Measurements from ENCODE around the gene PPARA.

The PPARA gene

DNA sequence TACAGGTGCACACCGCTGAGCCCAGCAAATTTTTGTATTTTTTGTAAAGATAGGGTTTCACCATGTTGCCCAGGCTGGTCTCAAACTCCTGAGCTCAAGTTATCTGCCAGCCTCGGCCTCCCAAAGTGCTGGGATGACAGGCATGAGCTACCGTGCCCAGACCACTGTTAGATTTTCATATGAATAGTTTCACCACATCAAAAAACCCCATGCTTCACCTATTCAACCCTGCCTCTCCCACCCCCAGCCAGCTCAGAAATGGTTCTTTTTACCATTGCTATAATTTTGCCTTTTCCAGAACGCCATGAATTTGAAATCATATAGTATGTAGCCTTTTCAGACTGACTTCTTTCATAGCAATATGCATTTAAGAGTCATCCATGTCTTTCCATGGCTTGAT lies 61.9 kb downstream of the PPARA start:
- Histone ChIP-seq H3K27ac (ENCODE audit: low read length) (no peak overlapping the region), H3K9me3 (ENCODE audit: control insufficient read depth in 1 of 2, low read length in 2 of 2) (peaks cover 0 to 11% of the 10 kb centered on the region in 2 donors), H3K36me3 (ENCODE audit: control insufficient read depth in 1 of 2, insufficient read depth in 2 of 2, low read length in 2 of 2) (peaks cover 16 to 49% of the 10 kb centered on the region in 2 donors), H3K27me3 (ENCODE audit: low read depth, low read length) (no peaks in the 10 kb centered on the region), H3K4me3 (ENCODE audit: low read depth in 1 of 2, low read length in 2 of 2) (no peak overlapping the region), H3K4me1 (ENCODE audit: control insufficient read depth in 1 of 2, insufficient read depth in 2 of 2, low read length in 2 of 2) (no peaks in the 10 kb centered on the region)

DNA sequence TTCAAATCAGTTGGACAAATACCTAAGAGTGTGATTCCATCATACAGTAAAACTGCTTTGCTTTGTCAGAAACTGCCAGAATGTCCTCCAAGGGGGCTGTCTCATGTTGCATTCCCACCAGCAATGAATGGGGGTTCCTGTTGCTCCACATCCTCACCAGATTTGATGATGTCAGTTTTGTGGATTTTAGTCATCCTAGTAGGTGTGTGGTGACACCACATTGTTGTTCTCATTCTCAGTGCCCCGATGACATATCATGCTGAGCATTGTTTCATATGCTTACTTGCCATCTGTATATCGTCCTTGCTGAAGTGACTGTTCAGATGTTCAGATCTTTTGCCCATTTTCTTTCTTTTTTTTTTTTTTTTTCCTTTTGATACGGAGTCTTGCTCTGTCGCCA lies 62.7 kb downstream of the PPARA start:
- Histone ChIP-seq H3K36me3 (ENCODE audit: control insufficient read depth in 1 of 2, insufficient read depth in 2 of 2, low read length in 2 of 2) (peaks cover 18 to 48% of the 10 kb centered on the region in 2 donors), H3K4me1 (ENCODE audit: control insufficient read depth in 1 of 2, insufficient read depth in 2 of 2, low read length in 2 of 2) (no peaks in the 10 kb centered on the region), H3K9me3 (ENCODE audit: control insufficient read depth in 1 of 2, low read length in 2 of 2) (peaks cover 0 to 11% of the 10 kb centered on the region in 2 donors), H3K27me3 (ENCODE audit: low read depth, low read length) (no peaks in the 10 kb centered on the region), H3K27ac (ENCODE audit: low read length) (no peak overlapping the region), H3K4me3 (ENCODE audit: low read depth in 1 of 2, low read length in 2 of 2) (no peak overlapping the region)

DNA sequence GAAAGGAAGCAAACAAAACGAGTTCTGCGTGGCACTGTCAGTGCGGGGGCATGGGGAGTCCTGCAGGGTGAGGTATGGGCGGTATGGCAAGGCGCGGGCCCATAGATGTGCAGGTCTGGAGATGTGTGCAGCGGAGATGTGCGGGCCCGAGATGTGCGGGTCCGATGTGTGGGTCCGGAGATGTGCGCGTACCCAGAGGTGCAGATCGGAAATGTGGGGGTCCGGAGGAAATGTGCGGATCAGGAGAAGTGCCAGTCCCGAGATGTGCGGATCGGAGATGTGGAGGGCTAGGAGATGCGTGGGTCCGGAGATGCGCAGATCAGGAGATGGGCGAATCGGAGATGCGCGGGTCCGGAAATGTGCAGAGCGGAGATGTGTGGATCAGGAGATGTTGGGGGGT lies 63.8 kb downstream of the PPARA start:
- H3K36me3 ChIP-seq (ENCODE audit: control insufficient read depth in 1 of 2, insufficient read depth in 2 of 2, low read length in 2 of 2) = peaks cover 17 to 43% of the 10 kb centered on the region in 2 donors
- peaks cover 0 to 3% of the 10 kb centered on the region in 2 donors for H3K9me3 ChIP-seq (ENCODE audit: control insufficient read depth in 1 of 2, low read length in 2 of 2)
- H3K4me1 ChIP-seq (ENCODE audit: control insufficient read depth in 1 of 2, insufficient read depth in 2 of 2, low read length in 2 of 2) = no peaks in the 10 kb centered on the region
- no peak overlapping the region for H3K4me3 ChIP-seq (ENCODE audit: low read depth in 1 of 2, low read length in 2 of 2)
- no peak overlapping the region for H3K27ac ChIP-seq (ENCODE audit: low read length)
- H3K27me3 ChIP-seq (ENCODE audit: low read depth, low read length) = no peaks in the 10 kb centered on the region

- H3K27ac ChIP-seq (ENCODE audit: low read length) = no peak overlapping the region
- no peaks in the 10 kb centered on the region for H3K4me1 ChIP-seq (ENCODE audit: control insufficient read depth in 1 of 2, insufficient read depth in 2 of 2, low read length in 2 of 2)
- no peak overlapping the region for H3K4me3 ChIP-seq (ENCODE audit: low read depth in 1 of 2, low read length in 2 of 2)
- peaks cover 17 to 45% of the 10 kb centered on the region in 2 donors for H3K36me3 ChIP-seq (ENCODE audit: control insufficient read depth in 1 of 2, insufficient read depth in 2 of 2, low read length in 2 of 2)
- H3K9me3 ChIP-seq (ENCODE audit: control insufficient read depth in 1 of 2, low read length in 2 of 2) = no peaks in the 10 kb centered on the region
- no peaks in the 10 kb centered on the region for H3K27me3 ChIP-seq (ENCODE audit: low read depth, low read length)
Observed at GRCh38 chr22:46214616-46215015, 64.3 kb downstream of the PPARA start.

- H3K36me3 ChIP-seq (ENCODE audit: control insufficient read depth in 1 of 2, insufficient read depth in 2 of 2, low read length in 2 of 2) = peaks cover 30 to 53% of the 10 kb centered on the region in 2 donors
- H3K4me1 ChIP-seq (ENCODE audit: control insufficient read depth in 1 of 2, insufficient read depth in 2 of 2, low read length in 2 of 2) = no peaks in the 10 kb centered on the region
- no peak overlapping the region for H3K27ac ChIP-seq (ENCODE audit: low read length)
- no peak overlapping the region for H3K4me3 ChIP-seq (ENCODE audit: low read depth in 1 of 2, low read length in 2 of 2)
- H3K27me3 ChIP-seq (ENCODE audit: low read depth, low read length) = no peaks in the 10 kb centered on the region
- H3K9me3 ChIP-seq (ENCODE audit: control insufficient read depth in 1 of 2, low read length in 2 of 2) = no peaks in the 10 kb centered on the region
Observed at GRCh38 chr22:46219636-46220035, 69.3 kb downstream of the PPARA start.

DNA sequence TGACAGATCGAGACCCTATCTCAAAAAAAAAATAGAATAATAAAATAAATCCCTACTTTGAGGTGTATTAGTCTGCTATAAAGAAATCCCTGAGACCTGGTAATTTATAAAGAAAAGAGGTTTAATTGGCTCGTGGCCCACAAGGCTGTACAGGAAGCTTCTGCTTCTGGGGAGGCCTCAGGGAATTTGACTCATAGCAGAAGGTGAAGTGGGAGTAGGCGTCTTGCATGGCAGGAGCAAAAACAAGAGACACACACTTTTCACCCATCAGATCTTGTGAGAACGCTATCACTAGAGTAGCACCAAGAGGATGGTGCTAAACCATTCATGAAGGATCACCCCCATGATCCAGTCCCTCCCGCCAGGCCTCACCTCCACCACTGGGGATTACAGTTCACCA lies 70.6 kb downstream of the PPARA start:
- Histone ChIP-seq H3K4me3 (ENCODE audit: low read depth in 1 of 2, low read length in 2 of 2) (no peak overlapping the region), H3K36me3 (ENCODE audit: control insufficient read depth in 1 of 2, insufficient read depth in 2 of 2, low read length in 2 of 2) (peaks cover 30 to 44% of the 10 kb centered on the region in 2 donors), H3K4me1 (ENCODE audit: control insufficient read depth in 1 of 2, insufficient read depth in 2 of 2, low read length in 2 of 2) (no peaks in the 10 kb centered on the region), H3K27me3 (ENCODE audit: low read depth, low read length) (no peaks in the 10 kb centered on the region), H3K9me3 (ENCODE audit: control insufficient read depth in 1 of 2, low read length in 2 of 2) (no peaks in the 10 kb centered on the region), H3K27ac (ENCODE audit: low read length) (no peak overlapping the region)

GRCh38 chr22:46224044-46224897 lies 73.9 kb downstream of the PPARA start:
- no peak overlapping the region for H3K4me3 ChIP-seq (ENCODE audit: low read depth in 1 of 2, low read length in 2 of 2)
- no peaks in the 10 kb centered on the region for H3K4me1 ChIP-seq (ENCODE audit: control insufficient read depth in 1 of 2, insufficient read depth in 2 of 2, low read length in 2 of 2)
- no peak overlapping the region for H3K27ac ChIP-seq (ENCODE audit: low read length)
- H3K9me3 ChIP-seq (ENCODE audit: control insufficient read depth in 1 of 2, low read length in 2 of 2) = no peaks in the 10 kb centered on the region
- H3K36me3 ChIP-seq (ENCODE audit: control insufficient read depth in 1 of 2, insufficient read depth in 2 of 2, low read length in 2 of 2) = peaks cover 18 to 25% of the 10 kb centered on the region in 2 donors
- no peaks in the 10 kb centered on the region for H3K27me3 ChIP-seq (ENCODE audit: low read depth, low read length)

GRCh38 chr22:46224898-46225290 lies 74.6 kb downstream of the PPARA start:
- Histone ChIP-seq H3K27ac (ENCODE audit: low read length) (no peak overlapping the region), H3K36me3 (ENCODE audit: control insufficient read depth in 1 of 2, insufficient read depth in 2 of 2, low read length in 2 of 2) (peaks cover 12 to 19% of the 10 kb centered on the region in 2 donors), H3K4me3 (ENCODE audit: low read depth in 1 of 2, low read length in 2 of 2) (no peak overlapping the region), H3K9me3 (ENCODE audit: control insufficient read depth in 1 of 2, low read length in 2 of 2) (no peaks in the 10 kb centered on the region), H3K27me3 (ENCODE audit: low read depth, low read length) (no peaks in the 10 kb centered on the region), H3K4me1 (ENCODE audit: control insufficient read depth in 1 of 2, insufficient read depth in 2 of 2, low read length in 2 of 2) (no peaks in the 10 kb centered on the region)

DNA sequence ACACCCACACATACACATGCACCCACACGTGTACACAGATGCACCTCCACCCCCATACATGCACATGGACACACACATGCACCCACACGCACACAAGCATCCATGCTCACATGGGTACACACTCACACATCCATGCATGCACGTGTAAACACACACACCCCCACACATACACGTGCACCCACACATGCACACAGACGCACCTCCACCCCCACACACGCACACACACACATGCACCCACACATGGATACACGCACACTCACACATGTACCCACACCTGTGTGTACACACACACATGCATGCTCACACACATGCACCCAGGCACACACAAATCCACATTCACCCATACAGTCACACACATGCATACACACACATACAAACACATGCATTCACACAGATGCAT lies 75.3 kb downstream of the PPARA start:
- Histone ChIP-seq H3K27me3 (ENCODE audit: low read depth, low read length) (no peaks in the 10 kb centered on the region), H3K4me1 (ENCODE audit: control insufficient read depth in 1 of 2, insufficient read depth in 2 of 2, low read length in 2 of 2) (no peaks in the 10 kb centered on the region), H3K27ac (ENCODE audit: low read length) (no peak overlapping the region), H3K4me3 (ENCODE audit: low read depth in 1 of 2, low read length in 2 of 2) (no peak overlapping the region), H3K9me3 (ENCODE audit: control insufficient read depth in 1 of 2, low read length in 2 of 2) (no peaks in the 10 kb centered on the region), H3K36me3 (ENCODE audit: control insufficient read depth in 1 of 2, insufficient read depth in 2 of 2, low read length in 2 of 2) (peaks cover 9 to 12% of the 10 kb centered on the region in 2 donors)

- Histone ChIP-seq H3K36me3 (ENCODE audit: control insufficient read depth in 1 of 2, insufficient read depth in 2 of 2, low read length in 2 of 2) (peaks cover 5 to 6% of the 10 kb centered on the region in 2 donors), H3K4me3 (ENCODE audit: low read depth in 1 of 2, low read length in 2 of 2) (no peak overlapping the region), H3K9me3 (ENCODE audit: control insufficient read depth in 1 of 2, low read length in 2 of 2) (no peaks in the 10 kb centered on the region), H3K27ac (ENCODE audit: low read length) (no peak overlapping the region), H3K4me1 (ENCODE audit: control insufficient read depth in 1 of 2, insufficient read depth in 2 of 2, low read length in 2 of 2) (no peaks in the 10 kb centered on the region), H3K27me3 (ENCODE audit: low read depth, low read length) (no peaks in the 10 kb centered on the region)
Observed at GRCh38 chr22:46226577-46226976, 76.3 kb downstream of the PPARA start.

DNA sequence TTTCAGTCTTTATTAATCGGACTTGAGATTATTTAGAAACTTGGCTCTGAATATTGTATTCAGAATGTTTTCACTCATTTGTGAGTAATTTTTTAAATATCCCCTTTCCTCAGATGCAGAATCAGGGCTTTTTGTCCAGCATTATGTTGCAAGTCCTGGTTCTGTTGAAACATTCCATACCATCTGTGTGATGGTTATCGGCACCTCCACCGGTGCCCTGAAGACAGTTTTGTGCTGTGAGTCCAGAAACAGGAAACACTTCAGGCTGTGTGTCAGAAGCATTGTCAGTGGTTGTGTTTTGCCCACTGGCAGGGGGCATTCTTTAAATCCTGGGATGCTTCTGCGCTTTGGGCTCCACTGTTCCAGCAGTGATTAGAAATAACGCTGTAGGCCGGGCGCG lies 79.4 kb downstream of the PPARA start:
- no peaks in the 10 kb centered on the region for H3K27me3 ChIP-seq (ENCODE audit: low read depth, low read length)

More for the DNA sequence above, 79.4 kb downstream of the PPARA start:
- no peaks in the 10 kb centered on the region for H3K9me3 ChIP-seq (ENCODE audit: control insufficient read depth in 1 of 2, low read length in 2 of 2)
- peaks cover 0 to 8% of the 10 kb centered on the region in 2 donors for H3K36me3 ChIP-seq (ENCODE audit: control insufficient read depth in 1 of 2, insufficient read depth in 2 of 2, low read length in 2 of 2)
- no peak overlapping the region for H3K4me3 ChIP-seq (ENCODE audit: low read depth in 1 of 2, low read length in 2 of 2)
- H3K4me1 ChIP-seq (ENCODE audit: control insufficient read depth in 1 of 2, insufficient read depth in 2 of 2, low read length in 2 of 2) = no peaks in the 10 kb centered on the region
- H3K27ac ChIP-seq (ENCODE audit: low read length) = no peak overlapping the region

Measured in muscle layer of duodenum (tissue), 2 donors.